GM18517 (cell line): ENCODE measurements around the gene CPPED1.
"Not testable (repeated sequence)": the region's sequence is repeated elsewhere in the genome, so short reads cannot be mapped to it uniquely, and the experiment has no call there.

Experiments used
- ATAC-seq: cut with Tn5 transposase; IDR thresholded peaks from one replicate; pipeline ENCODE4 v1.9.1; 2021; ENCODE audit warnings: mild to moderate bottlenecking, moderate library complexity; ENCODE audit not compliant: unreplicated experiment

Gene CPPED1

GRCh38 chr16:12802048-12802447 lies 1.6 kb downstream of the CPPED1 start:
- ATAC-seq, result no peak

DNA sequence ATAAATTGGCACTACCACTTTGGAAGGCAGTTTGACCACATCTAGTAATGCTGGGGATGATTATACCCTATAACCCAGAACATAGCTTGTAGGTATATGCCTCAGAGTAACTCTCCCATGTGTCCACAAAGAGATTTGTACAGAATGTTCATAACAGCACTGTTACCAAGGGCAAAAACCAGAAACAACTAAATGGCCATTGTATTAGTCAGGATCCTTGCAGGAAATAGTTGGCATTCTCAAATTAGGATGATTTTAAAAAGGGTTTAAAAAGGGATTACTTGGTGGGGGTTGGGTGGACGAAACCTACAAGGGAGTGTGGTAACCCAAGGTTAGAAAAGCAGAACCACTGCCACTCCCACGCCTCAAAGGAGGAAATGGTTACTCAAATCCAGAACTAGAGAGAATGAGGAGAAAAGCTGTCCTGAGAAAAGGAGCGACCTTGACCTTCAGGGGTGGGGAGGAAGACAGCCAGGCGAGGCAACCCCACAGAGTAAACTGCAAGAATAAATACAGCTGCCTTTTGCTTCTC lies 2.1 kb downstream of the CPPED1 start:
- ATAC-seq, result no peak

- no peak for ATAC-seq
Measured at GRCh38 chr16:12800817-12801216, 2.9 kb downstream of the CPPED1 start.

GRCh38 chr16:12799996-12800395 lies 3.7 kb downstream of the CPPED1 start:
- ATAC-seq, result not testable (repeated sequence)

DNA sequence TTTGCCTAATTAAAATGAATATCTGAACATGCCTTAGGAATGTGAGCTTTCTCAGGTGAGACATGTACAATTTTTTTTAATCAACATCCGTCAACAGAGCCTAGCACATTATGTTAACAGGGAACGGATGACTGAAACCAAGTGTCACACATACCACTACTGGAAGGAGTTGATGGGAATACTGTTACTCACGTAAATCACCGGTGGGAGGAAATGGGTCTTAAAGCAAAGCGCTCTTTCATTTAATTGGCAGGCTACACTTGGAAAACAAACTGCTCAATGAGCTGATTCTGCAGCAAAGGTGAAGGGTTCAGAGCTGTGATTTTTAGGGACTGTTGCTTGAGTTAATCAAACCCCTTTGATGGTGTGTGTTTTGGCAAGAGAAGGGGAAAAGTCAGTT lies 4.8 kb downstream of the CPPED1 start:
- ATAC-seq, result no peak

GRCh38 chr16:12798171-12798570 lies 5.5 kb downstream of the CPPED1 start:
- ATAC-seq, result no peak

DNA sequence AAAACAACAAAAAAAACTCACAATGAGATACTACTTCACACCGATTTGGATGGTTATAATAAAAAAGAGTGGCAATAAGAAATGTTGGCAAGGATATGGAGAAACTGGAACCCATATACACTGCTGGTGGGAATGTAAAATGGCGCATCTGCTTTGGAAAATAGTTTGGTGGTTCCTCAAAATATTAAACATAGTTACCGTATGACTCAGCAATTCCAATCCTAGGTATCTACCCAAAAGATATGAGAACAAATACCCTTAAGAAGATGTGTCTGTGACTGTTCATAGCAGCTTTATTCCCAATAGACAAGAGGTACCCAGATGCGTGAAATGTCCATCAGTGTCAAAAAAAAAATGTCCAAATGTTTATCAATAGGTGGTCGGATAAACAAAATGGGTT lies 7.2 kb downstream of the CPPED1 start:
- no peak for ATAC-seq

DNA sequence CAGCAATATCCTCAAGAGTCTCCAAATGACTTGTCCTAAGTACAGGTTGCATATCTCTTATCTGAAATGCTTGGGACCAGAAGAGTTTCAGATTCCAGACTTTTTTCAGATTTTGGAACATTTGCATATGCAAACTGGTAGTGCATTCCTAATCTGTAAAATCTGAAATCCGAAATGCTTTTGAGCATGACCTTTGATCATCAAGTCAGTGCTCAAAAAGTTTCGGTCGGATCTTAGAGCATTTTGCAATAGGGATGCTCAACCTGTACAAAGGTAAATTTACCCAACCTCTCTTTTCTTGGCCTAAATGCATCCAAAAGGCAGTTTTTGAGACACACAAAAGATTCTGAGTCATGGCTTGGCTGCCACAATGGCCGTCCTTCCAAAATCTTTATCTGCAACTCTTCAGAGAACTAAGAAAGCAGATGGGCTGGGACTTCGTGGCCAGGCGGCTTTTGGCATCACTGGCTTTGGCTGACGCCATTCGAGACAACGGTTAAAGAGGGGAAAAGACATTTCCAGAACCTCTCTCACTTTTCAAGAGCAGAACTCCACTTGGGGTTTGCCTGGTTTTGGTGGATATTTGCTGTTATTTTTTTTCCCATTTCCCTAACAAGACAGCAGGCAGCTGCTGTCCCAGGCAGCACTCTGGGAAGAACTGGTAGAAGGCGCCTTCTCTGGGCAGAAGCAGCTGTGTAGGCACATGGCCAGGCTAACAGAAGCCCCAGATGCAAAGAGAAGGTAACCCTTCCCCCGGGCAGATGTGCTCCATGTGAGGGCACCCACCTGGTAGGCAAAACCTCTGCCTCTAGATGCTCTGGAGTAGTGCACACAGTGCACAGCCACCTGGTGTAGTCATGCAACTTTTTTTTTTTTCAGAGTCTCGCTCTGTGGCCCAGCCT lies 8.9 kb downstream of the CPPED1 start:
- no peak for ATAC-seq

DNA sequence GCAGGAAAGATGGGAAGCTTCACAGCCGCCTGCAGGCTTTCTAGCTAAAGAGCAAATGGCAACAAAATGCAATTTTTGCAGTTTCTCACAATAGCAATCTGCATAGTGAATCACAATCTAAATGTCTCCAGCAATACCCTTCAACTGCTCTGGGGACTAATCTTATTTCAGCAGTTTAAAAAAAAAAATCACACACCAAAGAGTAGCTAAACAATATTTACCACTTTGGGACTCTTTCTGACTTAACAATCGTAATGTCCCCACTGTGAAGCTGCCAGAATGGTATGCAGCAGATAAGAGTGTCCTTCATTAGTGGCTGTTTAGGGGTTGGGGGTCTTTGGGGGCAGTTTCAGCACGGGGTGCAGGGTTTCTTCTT lies 9.8 kb downstream of the CPPED1 start:
- no peak for ATAC-seq

DNA sequence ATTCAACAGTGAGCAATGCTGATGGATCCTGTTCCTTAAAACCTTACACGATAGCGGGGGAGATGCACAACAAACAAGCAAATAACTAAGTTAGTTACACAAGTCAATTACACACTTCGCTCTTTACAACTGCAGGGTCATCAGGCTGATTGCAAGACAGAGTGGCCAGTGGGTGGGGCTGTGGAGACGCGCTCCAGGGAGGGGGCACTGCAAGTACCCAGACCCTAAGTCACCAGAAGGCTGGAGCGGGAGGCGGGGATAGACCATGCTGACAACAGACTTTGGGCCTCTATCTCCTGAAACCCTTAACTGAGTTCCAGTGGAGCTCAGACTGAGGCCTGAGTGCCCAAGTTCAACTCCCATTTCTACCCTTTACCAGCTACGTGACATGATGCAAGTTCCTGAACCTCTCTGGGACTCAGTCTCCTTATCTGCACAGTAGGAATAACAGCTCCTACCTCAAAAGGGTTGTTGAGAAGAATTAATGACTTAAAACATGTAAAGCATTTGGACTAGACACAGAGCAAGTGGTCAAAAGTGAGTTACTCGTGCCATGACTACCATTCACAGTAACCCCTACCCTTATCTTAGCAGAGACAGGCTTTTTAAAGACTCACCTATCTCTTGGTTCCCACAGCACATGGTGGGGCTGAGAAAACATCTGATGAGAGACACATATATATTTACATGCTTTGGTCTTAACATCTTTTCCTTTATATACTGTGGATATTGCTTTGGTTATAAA lies 10.4 kb downstream of the CPPED1 start:
- no peak for ATAC-seq

GRCh38 chr16:12792528-12792927 lies 11.2 kb downstream of the CPPED1 start:
- not testable (repeated sequence) for ATAC-seq

DNA sequence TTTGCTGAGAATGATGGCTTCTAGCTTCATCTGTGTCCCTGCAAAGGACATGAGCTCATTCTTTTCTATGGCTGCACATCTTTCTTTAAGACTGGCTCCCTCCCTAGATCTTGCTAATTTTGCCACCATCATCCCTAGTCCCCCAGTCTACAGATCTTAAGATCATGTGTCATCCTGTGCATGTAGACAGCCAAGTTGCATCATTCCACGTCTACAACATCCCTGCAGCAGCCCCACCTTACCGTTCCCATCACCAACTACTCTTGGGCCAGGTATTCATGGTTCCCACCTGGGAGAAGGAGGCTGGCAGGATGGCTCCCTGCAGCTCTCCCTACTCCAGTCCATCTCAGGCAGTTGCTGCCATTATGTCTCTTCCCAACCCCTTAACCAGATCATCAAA lies 12.3 kb downstream of the CPPED1 start:
- ATAC-seq, result no peak

DNA sequence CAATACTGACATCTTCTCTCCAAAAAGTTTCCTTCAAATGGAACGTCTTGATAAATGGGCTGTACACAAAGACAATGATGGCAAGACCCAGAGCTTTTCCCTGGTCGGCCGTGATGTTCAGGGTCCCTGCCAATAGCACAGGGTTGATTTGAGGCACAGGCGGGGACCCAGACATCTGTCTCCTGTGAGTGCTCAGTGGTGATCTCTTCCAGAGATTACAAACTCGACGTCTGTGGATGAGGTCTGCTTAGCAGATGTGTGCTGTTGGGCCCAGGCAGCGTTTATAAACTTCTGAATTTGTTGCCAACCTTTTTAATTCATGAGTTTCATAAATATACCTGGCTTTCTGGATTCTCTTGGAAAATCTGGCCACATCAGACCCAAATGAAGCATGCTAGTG lies 14.9 kb downstream of the CPPED1 start:
- ATAC-seq, result no peak

DNA sequence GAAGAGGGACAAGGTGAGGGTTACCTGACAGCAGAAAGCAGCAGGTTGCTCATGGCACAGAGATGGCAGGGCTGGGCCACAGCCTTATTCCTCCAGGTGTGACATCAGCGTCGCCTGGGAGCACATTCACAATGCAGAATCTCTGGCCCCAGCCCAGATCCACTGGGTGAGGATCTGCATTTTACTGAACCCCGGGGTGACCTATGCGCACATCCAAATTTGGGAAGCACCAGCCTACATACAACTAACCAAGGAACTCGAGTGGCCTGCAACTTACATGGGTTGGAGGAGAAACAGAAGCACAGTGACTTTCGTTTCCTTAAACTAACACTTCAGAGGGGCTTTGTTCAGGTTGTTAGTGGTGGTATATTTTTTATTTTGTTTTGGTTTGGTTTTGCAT lies 17.6 kb downstream of the CPPED1 start:
- no peak for ATAC-seq

GRCh38 chr16:12784076-12784475 lies 19.6 kb downstream of the CPPED1 start:
- no peak for ATAC-seq

DNA sequence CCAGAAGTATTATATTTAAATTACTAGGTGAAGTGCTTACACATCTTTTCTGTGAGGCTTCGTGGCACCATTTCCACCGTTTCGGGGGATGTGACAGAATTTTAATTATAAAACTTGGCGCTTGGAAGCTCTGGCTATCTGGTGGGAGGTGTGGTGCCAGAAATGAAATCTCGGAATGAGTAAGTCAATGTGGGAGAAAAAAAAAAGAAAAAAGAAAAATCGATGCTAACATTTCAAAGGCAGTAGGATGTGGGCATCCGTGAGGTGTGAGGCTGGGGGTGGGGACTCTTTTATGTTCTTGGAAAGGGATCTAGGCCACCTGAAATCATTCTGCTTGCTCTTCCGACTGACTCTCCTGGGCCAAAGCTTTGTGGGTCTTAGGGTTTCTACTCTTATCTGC lies 21.9 kb downstream of the CPPED1 start:
- no peak for ATAC-seq

- ATAC-seq, result no peak
Measured at GRCh38 chr16:12780467-12780866, 23.2 kb downstream of the CPPED1 start.

DNA sequence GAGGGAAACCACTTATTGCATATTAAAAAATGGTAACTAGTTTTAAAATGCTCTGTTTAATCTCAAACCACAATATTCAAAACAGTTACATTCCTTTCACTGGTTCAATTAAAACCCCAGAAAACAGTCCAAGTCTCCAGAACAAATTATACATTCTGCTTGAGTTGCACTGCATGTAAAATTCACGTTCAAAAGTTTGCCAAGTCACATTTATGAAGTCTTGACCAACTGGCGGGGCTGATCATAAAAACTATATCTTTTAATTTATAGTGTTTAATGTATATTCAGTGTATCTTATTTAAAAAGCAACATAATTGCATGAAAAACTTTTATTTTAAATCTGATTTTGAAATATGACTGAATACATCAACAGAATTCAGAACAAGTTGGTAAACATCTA lies 25.0 kb downstream of the CPPED1 start:
- ATAC-seq, result no peak

GRCh38 chr16:12775656-12776236 lies 27.9 kb downstream of the CPPED1 start:
- no peak for ATAC-seq

DNA sequence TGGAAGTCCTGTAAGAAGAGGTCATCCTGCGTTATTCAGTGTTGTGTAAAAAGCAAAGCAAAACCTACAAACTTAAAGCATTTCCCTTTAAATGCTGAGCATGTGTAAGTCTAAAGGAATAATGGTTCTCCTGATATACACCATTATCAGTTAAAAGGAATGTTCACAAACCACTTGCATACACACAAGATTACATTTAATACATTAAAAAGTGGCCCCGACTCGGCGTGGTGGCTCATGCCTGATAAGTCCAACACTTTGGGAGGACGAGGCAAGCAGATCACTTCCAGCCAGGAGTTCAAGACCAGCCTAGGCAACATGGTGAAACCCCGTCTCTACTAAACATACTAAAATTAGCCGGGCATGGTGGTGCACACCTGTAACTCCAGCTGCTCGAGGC lies 30.5 kb downstream of the CPPED1 start:
- ATAC-seq, result no peak

DNA sequence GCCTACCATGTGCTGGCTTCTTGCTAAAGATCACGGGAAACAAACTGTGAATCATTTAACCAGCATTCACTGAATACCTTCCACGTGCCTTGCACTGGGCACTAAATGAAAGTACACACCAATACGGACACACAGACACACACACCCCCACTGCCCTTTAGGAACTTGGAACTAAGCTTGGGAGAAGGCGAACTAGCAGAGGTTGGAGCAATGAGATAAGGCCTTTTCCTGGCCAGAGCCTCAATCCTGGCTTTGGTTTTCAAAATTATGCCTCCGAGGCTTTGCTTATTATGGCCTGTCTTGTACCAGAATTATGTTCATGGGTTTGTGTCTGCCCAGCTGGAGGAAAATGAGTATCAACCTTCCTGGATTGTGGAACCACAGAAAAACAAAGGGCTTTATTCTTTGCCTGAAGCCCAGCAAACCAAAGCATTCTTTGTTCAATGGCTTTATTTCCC lies 32.3 kb downstream of the CPPED1 start:
- ATAC-seq, result no peak

DNA sequence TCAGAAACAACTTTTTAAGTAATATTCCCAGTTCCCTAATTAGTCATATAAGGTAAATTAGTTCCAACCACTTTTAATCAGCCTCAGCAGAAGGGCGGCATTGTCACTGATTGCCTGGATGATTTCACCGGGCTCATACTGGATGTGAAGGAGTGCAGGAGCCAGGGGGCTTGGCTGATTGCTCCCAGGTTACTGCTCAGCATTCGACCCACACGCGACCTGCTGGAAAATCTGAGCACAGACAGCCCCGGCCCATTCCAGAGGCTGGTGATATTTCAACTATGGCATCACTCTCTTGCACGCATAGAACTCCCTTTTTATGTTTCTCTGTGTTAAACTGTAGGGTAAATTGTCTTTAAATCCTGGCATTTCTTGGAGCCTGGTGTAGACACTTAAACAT lies 34.2 kb downstream of the CPPED1 start:
- ATAC-seq, result no peak
